ENCODE results near the gene MAFF.

Gene MAFF

GRCh38 chr22:38244106-38244505 lies 42.3 kb downstream of the MAFF start:
- DNase-seq = no peak

- DNase-seq = no peak
Measured at GRCh38 chr22:38246046-38246658, 44.4 kb downstream of the MAFF start.

- peak in 46 of 56 donors; percentile 23 to 86 (median 56) for DNase-seq
Measured at GRCh38 chr22:38246692-38247091, 44.9 kb downstream of the MAFF start.

GRCh38 chr22:38247713-38248112 lies 45.9 kb downstream of the MAFF start:
- no peak for DNase-seq

GRCh38 chr22:38248280-38248679 lies 46.5 kb downstream of the MAFF start:
- no peak for DNase-seq

GRCh38 chr22:38249301-38249700 lies 47.5 kb downstream of the MAFF start:
- DNase-seq = no peak

GRCh38 chr22:38249803-38250642 lies 48.2 kb downstream of the MAFF start:
- no peak for DNase-seq

GRCh38 chr22:38250643-38251340 lies 49.0 kb downstream of the MAFF start:
- no peak for DNase-seq

- no peak for DNase-seq
Measured at GRCh38 chr22:38251341-38251692, 49.5 kb downstream of the MAFF start.

GRCh38 chr22:38255697-38256096 lies 53.9 kb downstream of the MAFF start:
- DNase-seq = no peak

GRCh38 chr22:38257181-38257580 lies 55.4 kb downstream of the MAFF start:
- DNase-seq = no peak

GRCh38 chr22:38257650-38258250 lies 56.0 kb downstream of the MAFF start:
- DNase-seq = no peak

- no peak for DNase-seq
Measured at GRCh38 chr22:38258895-38259294, 57.1 kb downstream of the MAFF start.

- no peak for DNase-seq
Measured at GRCh38 chr22:38259370-38259769, 57.6 kb downstream of the MAFF start.

GRCh38 chr22:38260761-38261681 lies 59.2 kb downstream of the MAFF start:
- peak in 29 of 56 donors; percentile 15 to 67 (median 42) for DNase-seq

- DNase-seq = peak in 42 of 56 donors; percentile 13 to 75 (median 36)
Measured at GRCh38 chr22:38262051-38262795, 60.4 kb downstream of the MAFF start.

GRCh38 chr22:38264322-38264843 lies 62.6 kb downstream of the MAFF start:
- DNase-seq = peak in 9 of 56 donors; percentile 6 to 60 (median 22)
